Central memory CD8-positive, alpha-beta T cell (primary cell): Measurements from ENCODE around the gene SOX30.

Source experiments
- ATAC-seq: fragments of 150-1000 bp; cut with Tn5 transposase; replicated peaks from 2 replicates; pipeline ENCODE4 v1.10.0; 2022; ENCODE audit warnings: mild to moderate bottlenecking, moderate FRiP score, moderate number of reproducible peaks; ENCODE audit not compliant: poor library complexity, severe bottlenecking; ENCODE audit errors: extremely low read depth
- DNase-seq, 2 donors: peaks; one replicate each; pipeline ENCODE4 v3.0.0; 2021; ENCODE audit warnings: low spot score in 2 of 2
- H3K27ac Mint-ChIP-seq: one replicate; pipeline ENCODE4 v1.8.0; 2022; ENCODE audit warnings: low read depth, mild to moderate bottlenecking, moderate library complexity, mixed read lengths
- H3K27me3 Mint-ChIP-seq: one replicate; pipeline ENCODE4 v1.8.0; 2022; ENCODE audit warnings: mixed read lengths
- H3K36me3 Mint-ChIP-seq: one replicate; pipeline ENCODE4 v1.8.0; 2022; ENCODE audit warnings: mild to moderate bottlenecking, moderate library complexity, mixed read lengths; ENCODE audit not compliant: insufficient read depth
- H3K4me1 Mint-ChIP-seq: one replicate; pipeline ENCODE4 v1.8.0; 2022; ENCODE audit warnings: mixed read lengths
- H3K4me3 Mint-ChIP-seq: one replicate; pipeline ENCODE4 v1.8.0; 2022; ENCODE audit warnings: mild to moderate bottlenecking, moderate library complexity, mixed read lengths
- H3K9me3 Mint-ChIP-seq: one replicate; pipeline ENCODE4 v1.8.0; 2022; ENCODE audit warnings: mixed read lengths

The SOX30 gene

DNA sequence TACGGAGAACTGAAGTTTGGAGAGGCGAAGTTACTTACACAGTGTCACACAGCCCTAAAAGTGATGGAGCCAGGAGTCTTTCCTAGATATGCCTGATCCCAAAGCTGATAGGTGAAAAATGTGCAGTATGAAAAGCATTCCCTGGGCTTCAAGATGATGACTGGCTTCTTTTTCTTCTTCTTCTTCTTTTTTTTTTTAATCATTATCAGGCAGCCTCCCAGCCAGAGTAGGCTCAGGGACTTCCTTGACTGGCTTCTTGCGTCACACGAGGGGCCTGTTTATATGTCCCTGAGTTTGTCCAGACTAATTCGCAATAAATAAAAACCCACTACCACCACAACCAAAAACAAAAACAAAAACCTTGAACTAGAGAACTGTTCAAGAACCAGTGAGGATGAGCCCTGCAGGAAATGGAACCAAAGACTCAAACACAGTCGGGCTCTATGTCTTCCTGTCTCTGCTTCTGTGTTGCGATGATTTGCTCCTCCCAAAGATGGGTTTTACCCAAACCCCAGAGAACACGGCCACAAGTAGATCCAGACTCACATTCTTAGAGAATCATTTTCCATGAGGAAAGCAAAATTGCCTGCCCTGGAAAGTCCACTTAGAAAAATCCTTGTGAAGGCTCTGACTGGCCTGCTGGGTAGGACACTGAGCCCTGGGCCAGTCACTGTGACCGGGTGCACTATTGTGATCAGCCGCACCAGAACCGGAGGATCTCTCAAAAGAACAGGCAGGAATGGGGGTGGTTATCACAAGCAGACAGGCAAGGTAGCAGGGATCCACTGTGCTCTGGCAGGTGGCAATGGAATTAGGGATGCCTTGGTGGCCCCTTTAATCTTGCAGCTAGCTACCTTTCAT is 38.6 kb downstream of the SOX30 start:
- Mint-ChIP-seq H3K36me3 (no peaks in the 10 kb centered on the region), H3K27ac (peak overlapping the region; percentile 59), H3K27me3 (no peaks in the 10 kb centered on the region), H3K4me1 (peaks cover 21% of the 10 kb centered on the region), H3K4me3 (no peak overlapping the region), H3K9me3 (no peaks in the 10 kb centered on the region)
- no peak for DNase-seq
- ATAC-seq, result peak; percentile 46

- no peaks in the 10 kb centered on the region for H3K36me3 Mint-ChIP-seq
- H3K4me1 Mint-ChIP-seq, result peaks cover 26% of the 10 kb centered on the region
- no peak overlapping the region for H3K27ac Mint-ChIP-seq
- no peaks in the 10 kb centered on the region for H3K27me3 Mint-ChIP-seq
- no peak overlapping the region for H3K4me3 Mint-ChIP-seq
- ATAC-seq (no peak), DNase-seq (no peak)
- H3K9me3 Mint-ChIP-seq, result no peaks in the 10 kb centered on the region
These were observed 39.7 kb downstream of the SOX30 start for GRCh38 chr5:157612581-157612980.

GRCh38 chr5:157611571-157612476 is 40.4 kb downstream of the SOX30 start:
- no peak overlapping the region for H3K27ac Mint-ChIP-seq
- H3K4me1 Mint-ChIP-seq, result peaks cover 32% of the 10 kb centered on the region
- no peaks in the 10 kb centered on the region for H3K27me3 Mint-ChIP-seq
- no peaks in the 10 kb centered on the region for H3K36me3 Mint-ChIP-seq
- no peaks in the 10 kb centered on the region for H3K9me3 Mint-ChIP-seq
- DNase-seq (no peak), ATAC-seq (no peak)
- no peak overlapping the region for H3K4me3 Mint-ChIP-seq

- H3K4me1 Mint-ChIP-seq, result peaks cover 32% of the 10 kb centered on the region
- DNase-seq (no peak), ATAC-seq (no peak)
- H3K4me3 Mint-ChIP-seq, result no peak overlapping the region
- H3K27me3 Mint-ChIP-seq, result no peaks in the 10 kb centered on the region
- no peaks in the 10 kb centered on the region for H3K36me3 Mint-ChIP-seq
- H3K9me3 Mint-ChIP-seq, result no peaks in the 10 kb centered on the region
- H3K27ac Mint-ChIP-seq, result no peak overlapping the region
These were observed 41.2 kb downstream of the SOX30 start for GRCh38 chr5:157610990-157611389.

DNA sequence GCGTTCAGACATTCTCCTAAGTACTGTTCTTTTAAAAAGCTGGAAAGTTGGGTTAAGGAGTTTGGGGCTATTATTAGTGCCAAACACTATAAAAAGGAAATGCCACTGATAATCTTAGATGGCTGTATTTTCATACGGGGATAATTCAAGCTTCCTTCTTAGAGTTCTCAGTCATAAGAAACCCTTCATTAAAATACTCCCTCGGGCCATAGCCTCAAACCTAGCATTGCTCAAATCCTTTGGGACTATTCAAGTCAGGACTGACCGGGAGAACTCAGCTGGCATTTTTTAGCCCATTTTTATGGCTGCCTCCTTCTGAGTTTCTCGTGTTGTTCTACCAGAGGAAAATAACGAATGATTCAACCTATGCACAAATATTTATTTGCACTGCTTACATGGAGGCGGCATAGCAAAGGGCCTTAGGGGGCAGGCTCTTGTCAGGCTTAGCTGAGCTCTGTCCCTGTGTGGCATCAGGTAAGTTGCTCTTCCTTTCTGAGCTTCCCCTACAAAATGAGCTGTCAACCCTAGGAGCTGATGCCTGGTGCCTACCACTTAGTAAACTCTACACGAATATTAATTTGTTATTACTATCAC is 43.2 kb downstream of the SOX30 start:
- Mint-ChIP-seq H3K9me3 (no peaks in the 10 kb centered on the region), H3K4me3 (no peak overlapping the region), H3K36me3 (no peaks in the 10 kb centered on the region), H3K27me3 (no peaks in the 10 kb centered on the region), H3K4me1 (peaks cover 33% of the 10 kb centered on the region), H3K27ac (no peak overlapping the region)
- ATAC-seq (no peak), DNase-seq (no peak)

DNA sequence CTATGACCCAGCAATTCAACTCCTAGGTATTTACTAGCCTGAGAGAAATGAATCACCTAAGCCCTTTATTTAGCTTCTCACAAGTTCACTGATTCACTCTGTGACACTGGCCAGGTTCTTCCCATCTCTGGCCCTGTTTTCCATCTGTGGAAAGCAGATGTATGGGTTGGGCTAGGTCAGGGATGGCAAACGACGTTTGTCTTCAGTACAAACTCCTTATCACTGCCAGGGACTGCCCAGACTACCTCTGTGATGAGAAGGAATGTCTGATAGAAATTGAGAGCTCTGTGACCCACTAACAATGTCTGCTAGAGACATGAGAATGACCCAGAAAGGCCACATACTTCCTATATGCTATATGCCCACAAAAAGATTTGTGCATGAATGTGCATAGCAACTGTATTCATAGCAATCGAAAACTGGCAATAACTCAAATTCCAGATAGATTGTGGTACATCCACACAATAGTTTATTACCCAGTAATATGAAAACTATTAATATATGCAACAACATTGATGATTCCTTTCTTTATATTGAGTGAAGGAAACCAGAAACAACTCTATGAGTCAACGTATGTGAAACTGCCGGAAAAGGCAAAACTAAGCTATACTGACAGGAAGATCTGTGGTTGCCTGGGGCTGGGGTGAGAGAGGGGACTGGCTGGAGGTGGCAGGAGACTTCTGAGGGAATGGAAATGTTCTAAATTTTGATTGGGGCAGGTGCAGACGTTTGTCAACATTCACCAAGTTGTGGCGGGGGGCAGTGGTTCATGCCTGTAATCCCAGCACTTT is 44.7 kb downstream of the SOX30 start:
- Mint-ChIP-seq H3K27me3 (no peaks in the 10 kb centered on the region), H3K36me3 (peaks cover 3% of the 10 kb centered on the region), H3K4me3 (peak overlapping the region; percentile 31), H3K9me3 (no peaks in the 10 kb centered on the region), H3K4me1 (peaks cover 39% of the 10 kb centered on the region), H3K27ac (peak overlapping the region; percentile 78)
- ATAC-seq, result peak; percentile 65
- DNase-seq, result peak in 1 of 2 donors; percentile 27

DNA sequence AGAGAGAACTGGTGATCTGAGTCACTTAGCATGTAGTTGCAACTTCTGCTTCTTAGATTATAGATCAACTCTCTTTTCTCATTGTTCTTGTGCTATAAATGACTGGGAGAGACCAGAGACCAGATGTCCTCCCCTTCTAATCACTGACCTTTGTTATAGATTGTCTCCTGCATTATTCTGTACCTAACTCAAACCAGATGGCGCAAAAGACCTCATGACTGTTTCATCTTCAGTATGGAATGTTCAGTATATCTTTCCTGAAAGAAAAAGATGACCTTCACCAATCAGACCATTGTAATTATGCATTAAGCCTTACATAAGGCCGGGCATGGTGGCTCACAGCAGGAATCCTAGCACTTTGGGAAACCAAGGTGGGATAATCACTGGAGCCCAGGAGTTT is 46.2 kb downstream of the SOX30 start:
- Mint-ChIP-seq H3K27ac (no peak overlapping the region), H3K4me1 (peaks cover 40% of the 10 kb centered on the region), H3K9me3 (no peaks in the 10 kb centered on the region), H3K4me3 (no peak overlapping the region), H3K36me3 (peaks cover 3% of the 10 kb centered on the region), H3K27me3 (no peaks in the 10 kb centered on the region)
- ATAC-seq (no peak), DNase-seq (no peak)

DNA sequence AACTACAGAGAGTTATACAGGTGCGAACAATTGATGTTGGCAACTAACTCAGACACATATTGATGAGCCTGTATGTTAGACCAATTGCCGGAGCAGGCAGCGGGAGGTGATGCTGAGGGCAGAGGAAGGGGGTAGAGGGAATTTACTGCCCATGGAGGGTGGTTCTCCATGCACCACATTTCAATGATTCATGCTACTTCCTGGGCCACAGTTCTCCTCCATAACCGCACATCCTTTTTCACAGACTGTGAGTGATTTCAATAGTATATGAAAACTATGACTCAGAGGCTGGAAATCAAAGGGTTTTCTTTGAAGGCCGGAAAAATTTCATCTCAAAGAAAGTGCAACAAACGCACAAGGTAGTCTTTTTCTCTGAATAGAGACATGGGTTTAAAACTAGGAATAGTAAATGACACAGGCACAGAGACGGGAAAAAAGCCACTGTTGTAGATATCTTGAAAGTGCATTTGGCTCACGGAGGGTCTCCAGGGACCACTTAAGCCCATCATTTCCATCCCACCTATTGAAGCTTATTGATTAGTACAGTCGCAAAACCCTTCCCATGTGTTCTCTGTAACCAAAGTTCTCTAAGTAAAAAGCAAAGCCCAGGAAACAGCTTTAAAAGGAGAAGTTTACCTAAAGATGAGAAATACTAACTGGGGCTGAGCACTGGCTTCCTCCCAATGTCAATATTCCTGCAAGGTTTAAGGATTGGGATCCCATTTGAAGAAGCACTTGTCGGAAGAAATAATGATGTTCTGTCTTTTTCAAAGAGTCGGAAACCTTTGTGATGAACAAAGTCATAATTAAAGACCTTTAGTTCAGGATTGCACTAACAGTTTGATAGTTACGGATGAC is 48.7 kb downstream of the SOX30 start:
- H3K36me3 Mint-ChIP-seq, result peaks cover 3% of the 10 kb centered on the region
- peak; percentile 82 for ATAC-seq
- H3K4me1 Mint-ChIP-seq, result peaks cover 32% of the 10 kb centered on the region

GRCh38 chr5:157602505-157602904 is 49.7 kb downstream of the SOX30 start:
- H3K4me3 Mint-ChIP-seq, result peak overlapping the region; percentile 5
- H3K27ac Mint-ChIP-seq, result peak overlapping the region; percentile 47
- DNase-seq (no peak), ATAC-seq (no peak)
- H3K4me1 Mint-ChIP-seq, result peaks cover 26% of the 10 kb centered on the region
- H3K27me3 Mint-ChIP-seq, result no peaks in the 10 kb centered on the region
- peaks cover 3% of the 10 kb centered on the region for H3K36me3 Mint-ChIP-seq
- no peaks in the 10 kb centered on the region for H3K9me3 Mint-ChIP-seq

More for the DNA sequence above, 48.7 kb downstream of the SOX30 start:
- peak overlapping the region; percentile 78 for H3K27ac Mint-ChIP-seq
- no peaks in the 10 kb centered on the region for H3K9me3 Mint-ChIP-seq
- no peaks in the 10 kb centered on the region for H3K27me3 Mint-ChIP-seq
- peak in 1 of 2 donors; percentile 22 for DNase-seq
- H3K4me3 Mint-ChIP-seq, result peak overlapping the region; percentile 56

DNA sequence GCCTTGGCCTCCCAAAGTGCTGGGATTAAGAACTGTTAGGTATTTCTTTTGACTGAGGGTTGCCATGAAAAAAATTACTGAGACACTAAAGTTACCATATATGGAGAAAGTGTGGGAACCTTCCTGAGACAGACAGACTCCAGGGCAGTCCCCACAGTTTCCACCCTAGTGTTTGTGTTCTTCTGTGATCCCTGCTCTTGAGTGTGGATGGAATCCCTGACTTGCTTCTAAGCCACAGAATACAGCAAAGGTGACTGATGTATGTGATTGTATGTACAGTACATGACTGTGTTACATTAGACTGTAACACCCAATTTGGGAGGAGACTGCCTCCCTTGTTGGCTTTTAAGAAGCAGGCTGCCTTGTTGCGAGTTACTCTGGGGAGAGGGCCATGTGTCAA is 52.0 kb downstream of the SOX30 start:
- peaks cover 44% of the 10 kb centered on the region for H3K4me1 Mint-ChIP-seq
- no peak for ATAC-seq
- no peak overlapping the region for H3K4me3 Mint-ChIP-seq
- DNase-seq, result no peak
- H3K9me3 Mint-ChIP-seq, result no peaks in the 10 kb centered on the region
- H3K27ac Mint-ChIP-seq, result no peak overlapping the region
- H3K36me3 Mint-ChIP-seq, result peaks cover 3% of the 10 kb centered on the region
- H3K27me3 Mint-ChIP-seq, result no peaks in the 10 kb centered on the region

DNA sequence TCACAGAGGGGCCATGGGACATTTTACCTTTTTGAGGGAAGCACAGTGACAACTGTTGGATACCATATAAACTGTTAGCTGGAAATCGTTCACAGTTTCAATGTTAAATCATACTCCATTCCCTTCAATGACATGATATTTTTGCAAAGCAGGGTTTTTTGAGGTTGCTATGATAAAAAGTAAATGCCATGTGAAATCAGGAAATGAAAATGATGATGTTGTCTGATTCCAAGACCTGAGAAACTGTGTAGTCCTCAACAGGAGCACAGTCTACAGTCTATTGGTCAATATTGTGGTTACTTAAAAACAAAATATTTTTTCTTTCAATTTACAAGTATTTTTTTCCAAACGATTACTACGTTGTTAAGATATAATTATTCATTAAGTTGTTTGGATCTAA is 52.7 kb downstream of the SOX30 start:
- DNase-seq, result no peak
- ATAC-seq, result no peak
- peaks cover 51% of the 10 kb centered on the region for H3K4me1 Mint-ChIP-seq
- no peak overlapping the region for H3K4me3 Mint-ChIP-seq
- H3K27me3 Mint-ChIP-seq, result no peaks in the 10 kb centered on the region
- no peak overlapping the region for H3K27ac Mint-ChIP-seq
- H3K36me3 Mint-ChIP-seq, result peaks cover 3% of the 10 kb centered on the region
- no peaks in the 10 kb centered on the region for H3K9me3 Mint-ChIP-seq
